T-helper 2 cell treated with Interferon-gamma antibody and Interleukin-4, amounts not matched to agents 100 ng/mL and 5 ng/mL, for 36 hours (primary cell): Measurements from ENCODE around the gene PIEZO2. TPM values are rescaled to one million over a fixed set of nuclear protein-coding genes. Genes with fewer than 3 reads are reported as not detected.
"Not testable (repeated sequence)": the region's sequence is repeated elsewhere in the genome, so short reads cannot be mapped to it uniquely, and the experiment has no call there.

Source experiments
- intact Hi-C: fragments of 100-400 bp; cut with micrococcal nuclease; formaldehyde crosslinking; loops from one replicate; pipeline ENCODE4 v1.15.1; 2023
- total RNA-seq: library from RNA; stranded (reverse); gene quantifications from 2 replicates; pipeline ENCODE4 v1.2.3, GENCODE V29; 2022

PIEZO2 gene
- total RNA-seq, 1 donor from 2014 or later, result not detected

- intact Hi-C loops, result loop anchor here (2.0 kb wide), 2 partner anchors 191 to 669 kb away; no protein-coding TSS in a partner anchor
Observed at GRCh38 chr18:10850216-10850615, 299.2 kb downstream of the PIEZO2 start.

- intact Hi-C loops, result no loop called here
Observed at GRCh38 chr18:10847907-10848306, 301.5 kb downstream of the PIEZO2 start.

GRCh38 chr18:10847408-10847790 is 302.0 kb downstream of the PIEZO2 start:
- intact Hi-C loops, result no loop called here

- intact Hi-C loops, result no loop called here
Observed at GRCh38 chr18:10846657-10847407, 302.5 kb downstream of the PIEZO2 start.

GRCh38 chr18:10846035-10846434 is 303.3 kb downstream of the PIEZO2 start:
- intact Hi-C loops, result not testable (repeated sequence)

GRCh38 chr18:10843565-10843964 is 305.8 kb downstream of the PIEZO2 start:
- intact Hi-C loops, result no loop called here

GRCh38 chr18:10842861-10843260 is 306.5 kb downstream of the PIEZO2 start:
- intact Hi-C loops, result no loop called here

GRCh38 chr18:10842371-10842770 is 307.0 kb downstream of the PIEZO2 start:
- intact Hi-C loops, result no loop called here

GRCh38 chr18:10841203-10841602 is 308.2 kb downstream of the PIEZO2 start:
- intact Hi-C loops, result no loop called here

- intact Hi-C loops, result no loop called here
Observed at GRCh38 chr18:10840743-10841142, 308.6 kb downstream of the PIEZO2 start.

GRCh38 chr18:10839421-10839820 is 309.9 kb downstream of the PIEZO2 start:
- intact Hi-C loops, result no loop called here

GRCh38 chr18:10838553-10838952 is 310.8 kb downstream of the PIEZO2 start:
- intact Hi-C loops, result no loop called here

GRCh38 chr18:10834128-10834815 is 315.1 kb downstream of the PIEZO2 start:
- intact Hi-C loops, result no loop called here

GRCh38 chr18:10833656-10834055 is 315.7 kb downstream of the PIEZO2 start:
- intact Hi-C loops, result no loop called here

- intact Hi-C loops, result no loop called here
Observed at GRCh38 chr18:10826400-10826799, 323.0 kb downstream of the PIEZO2 start.

GRCh38 chr18:10822456-10822855 is 326.9 kb downstream of the PIEZO2 start:
- intact Hi-C loops, result no loop called here

GRCh38 chr18:10820681-10821080 is 328.7 kb downstream of the PIEZO2 start:
- intact Hi-C loops, result no loop called here

GRCh38 chr18:10814336-10814735 is 335.0 kb downstream of the PIEZO2 start:
- intact Hi-C loops, result no loop called here

- intact Hi-C loops, result no loop called here
Observed at GRCh38 chr18:10805587-10806118, 343.7 kb downstream of the PIEZO2 start.

GRCh38 chr18:10804126-10804525 is 345.2 kb downstream of the PIEZO2 start:
- intact Hi-C loops, result no loop called here

GRCh38 chr18:10798727-10799550 is 350.4 kb downstream of the PIEZO2 start:
- intact Hi-C loops, result no loop called here

GRCh38 chr18:10797896-10798295 is 351.5 kb downstream of the PIEZO2 start:
- intact Hi-C loops, result no loop called here
